ENCODE data around the gene MGAM2.
"Not testable (repeated sequence)": the region's sequence is repeated elsewhere in the genome, so short reads cannot be mapped to it uniquely, and the experiment has no call there.

MGAM2 gene

GRCh38 chr7:142097571-142097970, 13.9 kb upstream of the MGAM2 start:
- no peaks in the 10 kb centered on the region for H3K36me3 ChIP-seq (ENCODE audit: control insufficient read depth, insufficient read depth, low read length)
- no peaks in the 10 kb centered on the region for H3K4me1 ChIP-seq (ENCODE audit: control insufficient read depth, insufficient read depth, low read length, poor library complexity, severe bottlenecking)
- H3K9me3 ChIP-seq (ENCODE audit: control insufficient read depth, low read length): no peaks in the 10 kb centered on the region
- no peaks in the 10 kb centered on the region for H3K27me3 ChIP-seq (replicated peaks; ENCODE audit: control insufficient read depth, insufficient read depth, low read length, poor library complexity, severe bottlenecking)
- H3K27ac ChIP-seq (ENCODE audit: insufficient read depth, low read length, poor library complexity, severe bottlenecking): no peak overlapping the region
- H3K4me3 ChIP-seq (ENCODE audit: insufficient read depth, low read depth, low read length, poor library complexity, severe bottlenecking): no peak overlapping the region
- no peak for DNase-seq

GRCh38 chr7:142098004-142098403, 13.5 kb upstream of the MGAM2 start:
- Histone ChIP-seq H3K4me3 (ENCODE audit: insufficient read depth, low read depth, low read length, poor library complexity, severe bottlenecking) (no peak overlapping the region), H3K27ac (ENCODE audit: insufficient read depth, low read length, poor library complexity, severe bottlenecking) (no peak overlapping the region), H3K4me1 (ENCODE audit: control insufficient read depth, insufficient read depth, low read length, poor library complexity, severe bottlenecking) (no peaks in the 10 kb centered on the region), H3K36me3 (ENCODE audit: control insufficient read depth, insufficient read depth, low read length) (no peaks in the 10 kb centered on the region), H3K9me3 (ENCODE audit: control insufficient read depth, low read length) (no peaks in the 10 kb centered on the region), H3K27me3 (replicated peaks; ENCODE audit: control insufficient read depth, insufficient read depth, low read length, poor library complexity, severe bottlenecking) (no peaks in the 10 kb centered on the region)
- DNase-seq: no peak

- not testable (repeated sequence) for H3K27ac ChIP-seq (ENCODE audit: insufficient read depth, low read length, poor library complexity, severe bottlenecking); DNase-seq; H3K4me3 ChIP-seq (ENCODE audit: insufficient read depth, low read depth, low read length, poor library complexity, severe bottlenecking); H3K9me3 ChIP-seq (ENCODE audit: control insufficient read depth, low read length); H3K36me3 ChIP-seq (ENCODE audit: control insufficient read depth, insufficient read depth, low read length); H3K27me3 ChIP-seq (replicated peaks; ENCODE audit: control insufficient read depth, insufficient read depth, low read length, poor library complexity, severe bottlenecking); H3K4me1 ChIP-seq (ENCODE audit: control insufficient read depth, insufficient read depth, low read length, poor library complexity, severe bottlenecking)
Measured at GRCh38 chr7:142099347-142099746, 12.2 kb upstream of the MGAM2 start.

GRCh38 chr7:142100634-142101033, 10.9 kb upstream of the MGAM2 start:
- Histone ChIP-seq H3K4me3 (ENCODE audit: insufficient read depth, low read depth, low read length, poor library complexity, severe bottlenecking) (no peak overlapping the region), H3K27me3 (replicated peaks; ENCODE audit: control insufficient read depth, insufficient read depth, low read length, poor library complexity, severe bottlenecking) (no peaks in the 10 kb centered on the region), H3K36me3 (ENCODE audit: control insufficient read depth, insufficient read depth, low read length) (no peaks in the 10 kb centered on the region), H3K27ac (ENCODE audit: insufficient read depth, low read length, poor library complexity, severe bottlenecking) (no peak overlapping the region), H3K4me1 (ENCODE audit: control insufficient read depth, insufficient read depth, low read length, poor library complexity, severe bottlenecking) (no peaks in the 10 kb centered on the region), H3K9me3 (ENCODE audit: control insufficient read depth, low read length) (no peaks in the 10 kb centered on the region)
- DNase-seq: no peak

GRCh38 chr7:142101794-142102193, 9.7 kb upstream of the MGAM2 start:
- not testable (repeated sequence) for H3K27ac ChIP-seq (ENCODE audit: insufficient read depth, low read length, poor library complexity, severe bottlenecking); H3K4me3 ChIP-seq (ENCODE audit: insufficient read depth, low read depth, low read length, poor library complexity, severe bottlenecking); H3K9me3 ChIP-seq (ENCODE audit: control insufficient read depth, low read length); DNase-seq; H3K4me1 ChIP-seq (ENCODE audit: control insufficient read depth, insufficient read depth, low read length, poor library complexity, severe bottlenecking); H3K36me3 ChIP-seq (ENCODE audit: control insufficient read depth, insufficient read depth, low read length); H3K27me3 ChIP-seq (replicated peaks; ENCODE audit: control insufficient read depth, insufficient read depth, low read length, poor library complexity, severe bottlenecking)

- H3K27ac ChIP-seq (ENCODE audit: insufficient read depth, low read length, poor library complexity, severe bottlenecking): no peak overlapping the region
- H3K9me3 ChIP-seq (ENCODE audit: control insufficient read depth, low read length): no peaks in the 10 kb centered on the region
- no peaks in the 10 kb centered on the region for H3K27me3 ChIP-seq (replicated peaks; ENCODE audit: control insufficient read depth, insufficient read depth, low read length, poor library complexity, severe bottlenecking)
- no peak overlapping the region for H3K4me3 ChIP-seq (ENCODE audit: insufficient read depth, low read depth, low read length, poor library complexity, severe bottlenecking)
- H3K4me1 ChIP-seq (ENCODE audit: control insufficient read depth, insufficient read depth, low read length, poor library complexity, severe bottlenecking): no peaks in the 10 kb centered on the region
- no peaks in the 10 kb centered on the region for H3K36me3 ChIP-seq (ENCODE audit: control insufficient read depth, insufficient read depth, low read length)
- DNase-seq: no peak
Measured at GRCh38 chr7:142104550-142105527, 6.7 kb upstream of the MGAM2 start.

- no peak overlapping the region for H3K4me3 ChIP-seq (ENCODE audit: insufficient read depth, low read depth, low read length, poor library complexity, severe bottlenecking)
- H3K27me3 ChIP-seq (replicated peaks; ENCODE audit: control insufficient read depth, insufficient read depth, low read length, poor library complexity, severe bottlenecking): no peaks in the 10 kb centered on the region
- no peaks in the 10 kb centered on the region for H3K9me3 ChIP-seq (ENCODE audit: control insufficient read depth, low read length)
- no peak for DNase-seq
- no peaks in the 10 kb centered on the region for H3K36me3 ChIP-seq (ENCODE audit: control insufficient read depth, insufficient read depth, low read length)
- H3K27ac ChIP-seq (ENCODE audit: insufficient read depth, low read length, poor library complexity, severe bottlenecking): no peak overlapping the region
- H3K4me1 ChIP-seq (ENCODE audit: control insufficient read depth, insufficient read depth, low read length, poor library complexity, severe bottlenecking): no peaks in the 10 kb centered on the region
Measured at GRCh38 chr7:142108728-142109505, 2.6 kb upstream of the MGAM2 start.

GRCh38 chr7:142110098-142110497, 1.4 kb upstream of the MGAM2 start:
- DNase-seq: no peak
- H3K4me3 ChIP-seq (ENCODE audit: insufficient read depth, low read depth, low read length, poor library complexity, severe bottlenecking): no peak overlapping the region
- no peaks in the 10 kb centered on the region for H3K9me3 ChIP-seq (ENCODE audit: control insufficient read depth, low read length)
- no peak overlapping the region for H3K27ac ChIP-seq (ENCODE audit: insufficient read depth, low read length, poor library complexity, severe bottlenecking)
- no peaks in the 10 kb centered on the region for H3K4me1 ChIP-seq (ENCODE audit: control insufficient read depth, insufficient read depth, low read length, poor library complexity, severe bottlenecking)
- H3K36me3 ChIP-seq (ENCODE audit: control insufficient read depth, insufficient read depth, low read length): no peaks in the 10 kb centered on the region
- H3K27me3 ChIP-seq (replicated peaks; ENCODE audit: control insufficient read depth, insufficient read depth, low read length, poor library complexity, severe bottlenecking): no peaks in the 10 kb centered on the region

- no peak for DNase-seq
- Histone ChIP-seq H3K36me3 (ENCODE audit: control insufficient read depth, insufficient read depth, low read length) (no peaks in the 10 kb centered on the region), H3K27me3 (replicated peaks; ENCODE audit: control insufficient read depth, insufficient read depth, low read length, poor library complexity, severe bottlenecking) (no peaks in the 10 kb centered on the region), H3K4me1 (ENCODE audit: control insufficient read depth, insufficient read depth, low read length, poor library complexity, severe bottlenecking) (no peaks in the 10 kb centered on the region), H3K9me3 (ENCODE audit: control insufficient read depth, low read length) (no peaks in the 10 kb centered on the region), H3K27ac (ENCODE audit: insufficient read depth, low read length, poor library complexity, severe bottlenecking) (no peak overlapping the region), H3K4me3 (ENCODE audit: insufficient read depth, low read depth, low read length, poor library complexity, severe bottlenecking) (no peak overlapping the region)
Measured at GRCh38 chr7:142110638-142111037, 880 bp upstream of the MGAM2 start.

- Histone ChIP-seq H3K27me3 (replicated peaks; ENCODE audit: control insufficient read depth, insufficient read depth, low read length, poor library complexity, severe bottlenecking) (no peaks in the 10 kb centered on the region), H3K4me1 (ENCODE audit: control insufficient read depth, insufficient read depth, low read length, poor library complexity, severe bottlenecking) (no peaks in the 10 kb centered on the region), H3K9me3 (ENCODE audit: control insufficient read depth, low read length) (no peaks in the 10 kb centered on the region), H3K4me3 (ENCODE audit: insufficient read depth, low read depth, low read length, poor library complexity, severe bottlenecking) (no peak overlapping the region), H3K27ac (ENCODE audit: insufficient read depth, low read length, poor library complexity, severe bottlenecking) (no peak overlapping the region), H3K36me3 (ENCODE audit: control insufficient read depth, insufficient read depth, low read length) (no peaks in the 10 kb centered on the region)
- DNase-seq: no peak
Measured at GRCh38 chr7:142112086-142112485, 568 bp downstream of the MGAM2 start.
